ENCODE measurements around the gene TMA7. TPM values are rescaled to one million over a fixed set of nuclear protein-coding genes. Genes with fewer than 3 reads are reported as not detected.

Gene TMA7
- total RNA-seq, 1 experiment from 2014 or later = 180 TPM

DNA sequence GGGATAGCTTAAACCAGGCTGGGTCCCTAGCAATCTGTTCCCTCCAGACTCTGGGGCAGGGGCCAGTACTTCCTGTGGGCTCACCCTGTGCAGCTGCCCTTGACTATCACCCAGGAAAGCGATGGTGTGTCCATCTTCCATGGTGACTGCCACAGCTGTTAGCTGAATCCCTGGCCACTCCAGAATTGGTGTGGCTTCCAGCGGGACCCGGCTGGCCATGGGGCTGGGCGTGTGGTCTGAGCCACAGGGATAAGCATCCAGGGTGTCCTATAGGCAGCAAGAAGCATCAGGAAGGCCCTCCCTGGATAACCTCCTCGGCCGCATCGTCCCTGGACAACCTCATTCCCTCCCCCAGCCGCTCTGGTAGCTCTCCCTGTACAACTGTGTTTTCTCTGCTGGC lies 17.4 kb upstream of the TMA7 start:
- DNase-seq (ENCODE audit: low spot score) = no peak

DNA sequence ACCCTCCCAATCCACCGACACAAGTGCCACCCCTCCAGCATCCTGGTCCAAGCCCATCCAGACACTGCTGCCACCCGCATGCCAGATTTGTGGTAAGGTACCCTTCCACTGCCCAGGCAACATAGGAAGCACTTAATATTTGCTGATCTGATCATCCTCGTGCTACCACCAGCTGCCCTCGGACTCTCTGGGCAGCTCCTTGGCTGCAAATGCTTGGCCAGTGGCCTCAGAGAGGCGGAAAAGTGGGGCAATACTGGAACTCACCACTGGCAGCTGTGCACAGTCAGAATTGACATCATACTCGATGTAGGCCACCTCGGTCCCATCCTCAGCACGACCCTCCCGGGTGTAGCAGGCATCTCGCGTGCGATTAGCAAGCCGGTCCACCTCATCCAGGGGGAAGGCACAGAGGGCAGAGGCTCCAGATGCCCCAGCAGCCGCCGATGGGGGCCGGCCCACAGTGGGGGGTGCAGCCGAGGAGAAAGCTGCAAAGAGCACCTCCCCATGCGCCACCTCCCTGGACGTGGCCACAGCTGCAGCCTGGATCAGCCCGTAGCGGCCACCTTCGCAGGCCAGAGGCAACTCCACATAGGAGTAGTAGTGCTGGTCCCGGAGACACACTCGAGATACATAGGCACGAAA lies 16.7 kb upstream of the TMA7 start:
- DNase-seq (ENCODE audit: low spot score) = no peak

DNA sequence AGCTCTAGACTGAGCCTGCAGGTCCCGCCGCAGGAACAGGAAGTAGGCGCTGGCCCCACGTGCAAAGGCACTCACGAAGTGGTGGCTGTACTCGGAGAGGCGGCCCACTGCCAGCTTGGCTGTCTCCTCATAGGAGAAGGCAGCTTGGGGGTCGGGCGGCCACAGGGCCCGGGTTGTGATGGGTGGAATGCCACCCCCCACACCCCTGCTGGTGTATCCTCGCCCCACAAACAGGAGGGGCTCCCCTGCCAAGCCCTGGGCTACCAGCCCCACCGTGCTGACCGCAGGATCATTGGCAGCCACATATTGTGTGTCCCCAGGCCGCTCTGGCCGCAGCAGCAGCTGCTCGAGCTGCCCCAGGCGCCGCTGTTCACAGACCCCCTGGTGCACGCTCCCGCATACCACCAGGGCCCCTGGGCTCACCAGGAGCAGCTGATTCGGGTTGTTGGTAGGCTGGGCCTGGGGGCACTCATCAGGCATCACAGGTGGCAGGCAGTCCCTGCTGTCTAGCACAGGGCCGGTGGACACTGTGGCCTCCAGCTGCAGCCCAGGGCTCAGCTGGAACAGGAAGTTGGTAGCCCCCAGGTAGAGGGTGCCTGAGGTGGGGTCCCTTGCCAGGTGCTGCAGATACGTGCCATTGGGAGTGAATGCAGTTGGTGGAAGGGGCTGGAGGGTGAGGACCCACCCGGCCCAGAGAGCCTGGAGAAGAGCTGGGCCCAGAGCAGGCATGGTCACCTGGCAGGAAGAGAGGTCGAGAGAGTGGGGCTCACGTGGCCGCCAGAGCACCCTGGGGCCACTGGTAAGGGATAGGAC lies 16.0 kb upstream of the TMA7 start:
- no peak for DNase-seq (ENCODE audit: low spot score)

DNA sequence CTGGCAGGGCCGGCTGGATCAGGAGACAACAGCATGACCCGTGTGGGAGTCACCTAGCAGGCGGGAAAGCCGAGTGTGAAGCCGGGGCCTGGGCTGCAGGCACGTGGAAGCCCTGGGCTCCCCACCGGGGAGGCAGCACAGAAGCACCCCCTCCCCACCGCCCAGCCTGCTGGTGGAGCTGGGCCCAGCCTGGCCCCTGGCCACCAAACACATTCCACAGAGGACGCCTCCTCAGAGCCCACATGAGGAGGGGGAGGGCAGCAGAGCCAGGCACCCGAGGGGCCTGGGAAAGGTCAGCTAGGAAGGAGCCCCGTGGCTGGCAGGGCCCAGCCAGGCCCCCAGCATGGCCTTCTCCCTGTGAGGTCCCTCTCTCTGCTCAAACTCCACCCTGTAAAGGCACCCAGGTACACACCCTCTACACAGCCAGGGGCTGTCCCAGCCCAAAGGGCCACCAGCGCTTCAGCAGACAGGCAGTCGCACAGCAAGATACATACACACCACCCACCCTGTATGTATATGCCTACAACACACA lies 14.7 kb upstream of the TMA7 start:
- no peak for DNase-seq (ENCODE audit: low spot score)

- DNase-seq (ENCODE audit: low spot score) = no peak
Observed at GRCh38 chr3:48426401-48426909, 13.6 kb upstream of the TMA7 start.

DNA sequence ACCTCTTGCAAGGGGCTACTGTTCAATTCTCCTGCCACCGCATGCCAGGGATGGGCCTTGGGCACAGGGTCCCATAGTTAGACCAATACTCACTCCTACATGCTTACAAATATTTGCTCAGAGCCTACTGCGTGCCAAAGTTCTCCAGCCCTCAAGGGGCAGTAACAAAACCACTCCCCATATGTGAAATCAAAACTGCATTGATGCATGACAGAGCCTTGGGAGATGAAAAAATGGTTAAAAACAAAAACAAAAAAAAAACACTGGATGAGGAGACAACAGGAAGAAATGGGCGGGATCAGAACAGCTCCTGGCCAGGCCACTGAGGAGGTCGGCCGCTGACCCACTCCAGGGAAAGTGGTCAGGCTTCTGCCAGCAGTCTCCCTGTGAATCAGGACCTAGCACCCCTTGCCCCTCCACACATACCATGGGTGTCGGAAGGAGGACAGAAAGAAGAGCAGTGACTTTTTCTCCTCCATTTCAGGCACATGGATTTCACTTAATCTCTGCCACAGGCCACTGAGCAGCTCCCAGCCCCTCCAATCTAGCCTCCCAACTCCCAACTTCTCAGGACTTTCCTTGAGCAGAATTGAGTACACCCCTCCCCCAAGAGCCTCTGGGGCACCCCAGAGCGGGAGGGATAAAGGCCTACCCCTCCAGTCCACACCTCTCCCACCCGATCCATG lies 13.0 kb upstream of the TMA7 start:
- no peak for DNase-seq (ENCODE audit: low spot score)

DNA sequence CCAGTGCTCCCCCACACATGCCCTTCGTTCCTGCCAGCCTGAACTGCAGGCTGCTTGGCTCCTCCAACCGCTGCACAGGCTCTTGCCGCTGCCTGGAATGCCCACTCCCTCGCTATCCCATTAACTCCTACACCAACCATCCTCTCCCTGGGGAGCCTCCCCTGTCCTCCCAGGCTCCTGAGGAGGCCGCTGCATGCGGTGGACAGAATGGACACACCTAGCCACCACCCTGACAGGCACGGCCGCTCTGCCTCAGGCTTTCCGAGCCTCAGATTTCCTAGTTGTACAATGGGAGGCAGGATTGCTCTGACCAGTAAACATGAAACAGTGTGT lies 12.5 kb upstream of the TMA7 start:
- peak; percentile 23 for DNase-seq (ENCODE audit: low spot score)

- peak; percentile 8 for DNase-seq (ENCODE audit: low spot score)
Observed at GRCh38 chr3:48428088-48428571, 11.9 kb upstream of the TMA7 start.

DNA sequence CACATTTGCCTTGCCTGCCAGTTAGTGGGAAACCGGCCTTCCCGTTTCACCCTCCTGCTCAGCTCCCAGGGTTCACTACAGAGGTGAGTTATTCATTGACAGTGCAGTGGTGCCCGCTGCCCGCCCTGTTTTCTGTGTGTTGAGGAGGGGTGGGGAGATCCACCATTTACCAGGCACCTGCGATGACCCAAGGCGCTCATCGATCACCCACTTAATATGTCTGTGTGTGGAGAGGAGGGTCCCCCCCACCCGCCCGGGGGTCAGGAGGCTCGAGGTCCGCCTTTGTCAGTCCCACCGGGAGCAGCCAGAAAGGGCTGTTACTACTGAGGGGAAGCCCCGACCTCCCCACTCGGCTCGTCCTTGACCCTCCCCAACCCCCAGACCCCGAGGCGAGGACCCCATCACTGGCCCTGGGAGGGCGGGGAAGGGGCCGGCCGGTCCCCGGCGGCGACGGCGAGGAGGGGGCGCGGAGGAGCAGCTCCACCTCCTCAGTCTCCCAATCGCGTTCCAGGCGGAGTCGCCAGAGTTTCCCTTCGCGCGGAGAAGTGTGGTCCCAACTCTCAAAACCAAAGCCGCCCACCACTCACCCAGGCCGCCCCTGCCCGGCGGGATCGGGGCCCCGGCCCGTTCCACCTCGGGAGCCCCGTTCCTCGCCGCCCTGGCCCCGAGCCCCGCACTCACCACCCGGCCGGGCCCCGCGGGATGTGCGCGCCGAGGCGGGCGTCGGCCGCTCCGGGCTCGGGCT lies 11.3 kb upstream of the TMA7 start:
- peak; percentile 76 for DNase-seq (ENCODE audit: low spot score)

GRCh38 chr3:48429317-48429959 lies 10.6 kb upstream of the TMA7 start:
- DNase-seq (ENCODE audit: low spot score) = peak; percentile 77

DNA sequence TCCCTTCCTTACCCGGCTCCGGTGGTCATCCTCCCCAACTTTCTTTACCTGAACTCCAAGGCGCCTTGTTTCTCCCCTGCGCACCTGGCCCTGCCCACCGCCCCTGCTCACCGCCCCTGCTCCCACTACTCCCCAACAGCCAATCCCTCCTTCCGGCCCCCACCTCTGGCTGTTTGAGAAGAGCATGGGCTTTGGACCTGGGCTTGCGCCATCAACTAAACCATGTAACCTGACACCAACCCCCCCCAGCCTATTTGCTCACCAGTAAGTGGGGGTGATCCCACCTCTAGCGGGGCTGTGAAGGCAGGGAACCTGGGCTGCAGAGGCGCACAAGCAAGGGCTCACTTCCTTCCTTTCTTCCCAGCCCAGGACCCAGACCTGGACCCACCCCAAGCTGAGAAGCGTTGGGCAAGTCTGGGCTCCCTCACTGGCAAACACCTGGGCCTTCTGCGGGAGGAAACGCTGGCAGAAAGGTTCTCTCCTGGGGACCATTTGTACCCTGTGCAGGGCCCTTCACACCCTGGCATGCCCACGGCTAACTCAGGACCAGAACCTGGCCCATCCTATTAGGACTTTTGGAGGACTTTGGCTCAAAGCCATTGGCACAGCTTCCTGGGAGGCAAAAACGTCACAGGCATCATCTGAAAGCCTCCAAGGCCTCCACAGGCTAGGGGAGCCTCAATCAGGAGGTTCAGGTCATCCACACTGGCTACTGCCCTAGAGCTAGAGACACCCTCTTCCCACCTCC lies 9.9 kb upstream of the TMA7 start, which contains the start of gene PLXNB1:
TSS of gene PLXNB1 (minus strand) at position 127 of the 748 bp plus-strand sequence. CDS start 5,475 bp downstream, outside the sequence.
- peak; percentile 79 for DNase-seq (ENCODE audit: low spot score)

DNA sequence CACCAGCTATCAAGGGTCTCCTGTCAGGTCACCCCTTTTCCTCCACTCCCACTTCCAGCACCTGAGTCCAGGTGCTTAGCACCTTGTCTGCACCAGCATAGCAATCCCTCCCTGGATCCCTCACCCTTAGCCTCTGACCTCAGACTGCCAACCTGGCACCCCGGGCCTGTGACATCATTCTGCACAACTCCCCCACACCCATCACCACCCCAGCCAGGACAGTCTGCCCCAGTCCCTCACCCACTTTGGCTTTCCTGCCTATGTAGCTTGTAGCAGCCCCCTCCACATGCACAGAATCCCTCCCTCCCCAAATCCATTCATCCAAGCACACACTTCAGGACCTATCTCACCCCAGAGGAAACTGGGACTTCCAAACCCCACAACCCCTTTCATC lies 9.4 kb upstream of the TMA7 start:
- no peak for DNase-seq (ENCODE audit: low spot score)

GRCh38 chr3:48431224-48432029 lies 8.6 kb upstream of the TMA7 start:
- DNase-seq (ENCODE audit: low spot score) = no peak

- no peak for DNase-seq (ENCODE audit: low spot score)
Observed at GRCh38 chr3:48432411-48433371, 7.4 kb upstream of the TMA7 start.

GRCh38 chr3:48433472-48434118 lies 6.5 kb upstream of the TMA7 start:
- DNase-seq (ENCODE audit: low spot score) = peak; percentile 23

DNA sequence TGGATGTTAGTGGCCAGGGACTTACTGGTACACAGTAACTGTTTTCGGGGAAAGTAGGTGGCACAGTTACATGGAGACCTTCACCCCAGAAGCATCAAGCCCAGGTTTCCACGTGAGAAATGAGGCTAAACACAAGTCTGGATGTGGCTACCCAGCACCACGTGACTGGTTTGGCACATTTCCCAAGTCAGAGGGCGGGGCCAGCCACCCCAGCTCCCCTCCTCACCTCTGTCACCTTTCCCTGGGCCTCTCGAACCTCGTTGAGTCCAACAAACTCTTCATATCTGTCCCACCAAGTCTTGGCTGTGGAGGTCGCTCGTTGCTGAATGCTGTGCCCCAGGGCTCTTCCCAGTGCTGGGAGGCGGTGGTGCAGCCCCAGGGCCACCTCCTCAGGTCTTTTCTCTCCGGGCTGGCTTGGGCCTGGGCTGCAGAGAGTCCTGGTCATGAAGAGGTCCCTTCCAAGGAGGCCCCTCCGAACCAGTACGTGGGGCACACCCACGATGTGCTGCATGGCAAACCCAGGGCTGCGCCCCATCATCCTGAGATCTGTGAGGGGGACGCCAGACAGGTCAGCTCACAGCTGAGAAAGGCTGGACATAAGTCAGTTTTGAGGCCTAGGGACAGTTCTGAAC lies 5.3 kb upstream of the TMA7 start:
- no peak for DNase-seq (ENCODE audit: low spot score)

DNA sequence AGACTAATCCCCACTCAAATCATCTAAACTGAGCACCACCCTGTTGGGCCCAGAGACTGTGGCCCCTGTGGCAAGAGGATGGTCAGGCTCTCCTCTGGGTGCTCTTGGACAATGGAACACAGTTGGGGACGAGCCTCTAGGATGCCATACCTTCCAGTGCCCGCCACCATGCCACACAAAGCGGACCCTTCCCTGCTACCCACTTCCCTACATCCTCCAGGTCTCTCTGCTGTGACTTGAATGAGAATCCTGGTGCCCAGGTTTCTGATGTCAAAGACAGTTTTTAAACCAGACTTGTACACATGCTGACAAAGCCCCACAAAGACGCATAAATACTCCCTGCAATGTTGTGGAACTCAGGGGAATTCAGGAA lies 4.8 kb upstream of the TMA7 start:
- DNase-seq (ENCODE audit: low spot score) = no peak
